Inflammatory macrophage treated with lipopolysaccharide for 1 hour (primary cell): ENCODE measurements around the gene YTHDF2.
"Not testable (repeated sequence)": the region's sequence is repeated elsewhere in the genome, so short reads cannot be mapped to it uniquely, and the experiment has no call there.

Source experiments
- DNase-seq, 2 donors: peaks; one replicate each; pipeline ENCODE4 v3.0.0-alpha.2; 2020 to 2022

Gene YTHDF2

GRCh38 chr1:28736450-28737306 is at the start of gene YTHDF2:
YTHDF2 (plus strand) TSS chr1:28736940; CDS start chr1:28737121, 181 bp downstream.
- peak; percentile 97 to 99 for DNase-seq

GRCh38 chr1:28691627-28692026 is 45.1 kb upstream of the YTHDF2 start:
- not testable (repeated sequence) for DNase-seq

DNA sequence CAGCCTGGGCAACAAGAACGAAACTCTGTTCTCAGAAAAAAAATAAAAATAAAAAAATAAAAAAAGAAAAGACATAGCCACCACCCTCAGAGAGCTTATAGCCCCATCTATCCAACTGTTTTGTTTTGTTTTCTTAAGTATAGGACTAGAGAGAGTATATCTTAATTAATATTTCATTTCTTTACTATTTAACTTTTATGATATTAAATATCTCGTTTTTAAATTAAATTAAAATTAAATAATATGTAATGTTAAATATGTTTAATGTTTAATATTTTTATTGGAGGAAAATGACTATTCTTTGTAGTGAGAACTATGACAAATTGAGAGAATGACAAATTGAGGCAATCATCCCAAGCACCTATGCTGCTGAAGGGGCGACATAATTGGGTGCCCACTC is 33.1 kb upstream of the YTHDF2 start:
- no peak for DNase-seq

- DNase-seq = no peak
Observed at GRCh38 chr1:28716336-28716735, 20.4 kb upstream of the YTHDF2 start.

GRCh38 chr1:28718166-28718565 is 18.6 kb upstream of the YTHDF2 start:
- DNase-seq = no peak

GRCh38 chr1:28718586-28719331 is 18.0 kb upstream of the YTHDF2 start:
- DNase-seq = no peak

DNA sequence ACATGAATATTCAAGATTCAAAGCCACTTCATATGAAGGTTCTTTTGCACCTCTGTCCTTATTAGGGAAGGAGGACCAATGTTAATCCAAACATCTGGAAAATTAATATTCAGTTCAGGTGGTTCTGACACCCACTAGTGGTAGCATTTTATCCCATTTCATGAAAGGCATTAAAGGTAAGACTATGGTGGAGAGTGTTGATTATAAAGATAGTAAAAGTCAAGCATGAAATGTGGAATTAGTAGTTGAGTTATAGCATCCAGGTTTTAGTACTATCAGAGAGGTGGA is 17.5 kb upstream of the YTHDF2 start:
- DNase-seq = no peak

GRCh38 chr1:28720376-28720775 is 16.4 kb upstream of the YTHDF2 start:
- DNase-seq = no peak

DNA sequence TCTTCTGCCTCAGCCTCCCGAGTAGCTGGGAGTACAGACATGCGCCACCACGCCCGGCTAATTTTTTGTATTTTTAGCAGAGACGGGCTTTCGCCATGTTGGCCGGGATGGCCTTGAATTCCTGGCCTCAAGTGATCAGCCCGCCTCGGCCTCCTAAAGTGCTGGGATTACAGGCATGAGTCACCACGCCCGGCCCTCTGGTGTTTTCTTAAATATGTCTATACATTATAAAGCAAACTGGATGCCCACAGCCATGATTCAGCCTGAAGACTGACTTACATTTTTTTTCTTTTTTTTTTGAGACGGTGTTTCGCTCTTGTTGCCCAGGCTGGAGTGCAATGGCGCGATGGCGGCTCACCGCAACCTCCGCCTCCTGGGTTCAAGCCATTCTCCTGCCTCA is 14.8 kb upstream of the YTHDF2 start:
- DNase-seq = not testable (repeated sequence)

DNA sequence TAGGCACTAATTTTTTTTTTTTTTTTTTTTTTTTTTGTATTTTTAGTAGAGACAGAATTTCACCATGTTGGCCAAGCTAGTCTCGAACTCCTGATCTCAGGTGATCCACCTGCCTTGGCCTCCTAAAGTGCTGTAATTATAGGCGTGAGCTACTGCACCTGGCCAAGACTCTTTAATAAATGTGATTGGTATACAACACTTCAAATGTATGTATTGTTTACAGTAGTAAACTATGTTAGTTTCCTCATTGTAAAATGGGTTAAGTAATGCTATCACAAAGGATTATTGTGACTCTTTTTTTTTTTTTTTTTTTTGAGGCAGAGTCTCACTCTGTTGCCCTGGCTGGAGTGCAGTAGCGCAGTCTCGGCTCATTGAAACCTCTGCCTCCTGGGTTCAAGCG is 11.4 kb upstream of the YTHDF2 start:
- not testable (repeated sequence) for DNase-seq

- DNase-seq = no peak
Observed at GRCh38 chr1:28735961-28736449, 735 bp upstream of the YTHDF2 start.

- peak in 1 of 2 donors; percentile 46 for DNase-seq
Observed at GRCh38 chr1:28737307-28738132, 780 bp downstream of the YTHDF2 start.

DNA sequence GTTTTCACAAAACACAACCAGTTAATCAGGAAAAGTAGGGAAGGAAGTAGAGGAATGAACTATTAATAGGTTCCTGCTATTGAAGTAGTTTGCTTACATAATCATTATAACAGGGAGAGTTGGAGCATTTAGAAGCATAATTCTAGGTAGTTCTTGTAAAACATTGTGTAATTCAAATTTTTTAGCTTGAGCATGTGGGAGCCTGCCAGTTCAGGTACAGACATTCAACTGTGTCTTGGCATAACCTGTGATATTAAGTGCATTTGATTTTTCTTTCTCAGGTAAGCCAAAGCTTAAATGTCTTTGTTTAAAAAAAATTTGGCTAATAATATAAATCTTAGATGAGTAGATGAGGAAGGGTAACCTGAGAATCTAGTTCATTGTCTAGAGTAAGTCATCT is 3.4 kb downstream of the YTHDF2 start:
- no peak for DNase-seq

DNA sequence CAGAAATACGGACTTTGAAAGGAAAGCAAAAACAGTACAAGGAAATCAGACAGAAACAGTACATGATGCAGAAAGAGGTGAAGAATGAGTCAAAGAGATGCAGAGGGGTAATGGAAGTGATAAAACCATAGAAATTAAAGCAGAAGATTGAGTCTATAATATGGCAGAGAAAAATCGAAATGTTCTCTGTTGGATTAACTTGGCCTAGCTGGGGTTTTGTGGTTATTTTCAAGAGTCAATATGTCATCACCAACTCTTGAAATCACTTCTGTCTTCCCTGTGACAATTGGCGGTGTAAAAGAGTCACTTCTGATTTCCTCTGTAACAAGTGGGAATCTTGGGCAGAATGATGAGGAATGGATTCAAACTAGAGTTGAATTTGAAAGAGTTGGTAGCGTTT is 7.4 kb downstream of the YTHDF2 start:
- peak; percentile 26 to 31 for DNase-seq

DNA sequence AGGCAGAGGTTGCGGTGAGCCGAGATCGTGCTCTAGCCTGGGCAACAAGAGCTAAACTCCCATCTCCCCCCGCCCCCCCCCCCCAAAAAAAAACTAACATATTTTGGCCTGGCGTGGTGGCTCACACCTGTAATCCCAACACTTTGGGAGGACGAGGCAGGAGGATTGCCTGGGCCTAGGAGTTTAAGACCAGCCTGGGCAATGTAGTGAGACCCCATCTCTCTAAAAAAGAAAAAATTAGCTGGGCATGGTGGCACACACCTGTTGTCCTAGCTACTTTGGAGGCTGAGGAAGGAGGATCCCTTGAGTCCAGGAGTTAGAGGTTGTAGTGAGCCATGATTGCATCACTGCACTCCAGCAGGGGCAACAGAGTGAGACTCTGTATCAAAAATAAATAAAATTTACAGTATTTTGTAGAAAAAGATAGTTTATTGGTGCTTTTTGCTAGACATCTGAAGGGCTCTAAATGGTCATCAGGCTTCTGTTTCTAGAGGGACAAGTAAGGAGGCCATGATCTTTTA is 9.0 kb downstream of the YTHDF2 start:
- DNase-seq = no peak

DNA sequence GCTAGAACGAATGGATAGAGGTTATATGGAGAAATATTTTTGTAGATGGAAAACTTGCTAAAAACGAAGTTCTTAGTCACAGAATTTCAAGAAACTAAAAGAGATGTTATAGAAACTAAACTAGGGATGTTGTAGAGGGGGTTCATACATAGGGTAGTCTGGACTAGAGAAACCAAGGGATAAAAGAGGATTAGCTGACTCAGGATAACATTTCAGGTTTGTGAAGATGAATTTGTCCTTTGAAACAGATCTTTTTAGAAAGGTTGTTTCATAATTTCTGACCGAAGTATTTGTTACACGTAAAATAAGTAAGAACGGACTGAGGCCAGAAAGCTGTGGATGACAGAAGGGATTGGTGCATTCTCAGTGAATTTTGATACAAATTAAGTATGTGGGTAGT is 13.6 kb downstream of the YTHDF2 start:
- DNase-seq = no peak

- not testable (repeated sequence) for DNase-seq
Observed at GRCh38 chr1:28750771-28751294, 14.1 kb downstream of the YTHDF2 start.

GRCh38 chr1:28751315-28752060 is 14.7 kb downstream of the YTHDF2 start:
- DNase-seq = no peak

DNA sequence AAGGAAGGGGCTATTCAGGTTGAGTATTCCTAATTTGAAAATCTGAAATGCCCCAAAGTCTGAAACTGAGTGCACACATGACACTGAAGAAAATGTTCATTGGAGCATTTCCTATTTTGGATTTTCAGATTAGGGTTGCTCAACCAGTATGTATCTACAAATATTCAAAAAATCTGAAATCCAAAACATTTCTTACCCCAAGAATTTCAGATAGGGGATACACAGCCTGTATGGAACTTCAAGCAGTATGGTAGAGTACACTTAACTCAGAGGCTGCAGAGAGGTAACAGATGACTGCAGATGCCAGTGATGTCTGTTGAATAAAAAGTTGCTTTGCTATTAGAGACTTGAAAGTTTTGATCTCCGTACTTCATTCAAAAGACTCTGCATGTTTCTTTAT is 19.0 kb downstream of the YTHDF2 start:
- no peak for DNase-seq

DNA sequence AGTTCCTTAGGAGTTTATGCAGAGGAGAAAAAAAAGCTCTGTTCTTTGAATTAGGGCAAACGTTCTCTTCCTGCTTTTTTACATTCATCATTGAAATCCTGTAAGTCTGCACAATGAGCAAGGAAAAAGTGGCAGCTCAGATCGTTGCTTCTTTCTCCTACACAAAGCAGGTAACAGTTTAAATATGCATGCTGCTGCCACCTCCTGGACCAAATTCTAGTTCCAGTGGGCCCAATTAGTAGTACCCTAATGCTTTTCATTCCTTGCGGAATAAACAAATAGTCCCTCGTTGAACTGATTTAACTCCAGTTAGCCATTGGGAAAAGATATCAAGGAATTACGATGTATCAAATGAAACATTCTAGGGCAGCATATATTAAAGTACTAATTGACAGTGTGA is 20.1 kb downstream of the YTHDF2 start:
- DNase-seq = no peak

DNA sequence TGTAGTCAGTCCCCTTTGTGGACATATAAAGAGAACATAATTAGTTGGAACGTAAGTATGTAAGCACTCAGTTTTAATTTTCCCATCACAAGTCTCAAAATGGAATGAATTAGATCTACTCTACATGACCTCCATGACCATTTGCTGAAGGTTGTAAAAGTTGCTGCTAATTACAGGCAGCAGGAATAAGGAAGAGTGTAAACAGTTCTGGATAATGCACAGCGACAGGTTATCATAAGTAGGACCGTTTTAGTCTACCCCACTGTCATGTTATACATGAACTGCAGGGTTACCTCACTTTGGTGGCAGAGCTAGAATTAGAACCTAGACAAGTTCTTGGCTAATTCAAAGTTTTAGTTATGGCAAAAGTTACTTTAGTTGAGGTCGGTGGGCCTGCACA is 21.7 kb downstream of the YTHDF2 start:
- DNase-seq = no peak

GRCh38 chr1:28759257-28759656 is 22.5 kb downstream of the YTHDF2 start:
- no peak for DNase-seq
